HEK293T (cell line): ENCODE data around the gene SOX6.

Experiments used
- ARNT ChIP-seq: fragments of 450-650 bp; IDR thresholded peaks from 2 replicates; pipeline ENCODE4 v1.6.1; 2017; ENCODE audit warnings: mild to moderate bottlenecking
- BHLHE40 ChIP-seq: fragments of 450-650 bp; IDR thresholded peaks from 2 replicates; pipeline ENCODE4 v1.6.1; 2016; ENCODE audit warnings: mild to moderate bottlenecking, moderate library complexity, borderline replicate concordance

DNA sequence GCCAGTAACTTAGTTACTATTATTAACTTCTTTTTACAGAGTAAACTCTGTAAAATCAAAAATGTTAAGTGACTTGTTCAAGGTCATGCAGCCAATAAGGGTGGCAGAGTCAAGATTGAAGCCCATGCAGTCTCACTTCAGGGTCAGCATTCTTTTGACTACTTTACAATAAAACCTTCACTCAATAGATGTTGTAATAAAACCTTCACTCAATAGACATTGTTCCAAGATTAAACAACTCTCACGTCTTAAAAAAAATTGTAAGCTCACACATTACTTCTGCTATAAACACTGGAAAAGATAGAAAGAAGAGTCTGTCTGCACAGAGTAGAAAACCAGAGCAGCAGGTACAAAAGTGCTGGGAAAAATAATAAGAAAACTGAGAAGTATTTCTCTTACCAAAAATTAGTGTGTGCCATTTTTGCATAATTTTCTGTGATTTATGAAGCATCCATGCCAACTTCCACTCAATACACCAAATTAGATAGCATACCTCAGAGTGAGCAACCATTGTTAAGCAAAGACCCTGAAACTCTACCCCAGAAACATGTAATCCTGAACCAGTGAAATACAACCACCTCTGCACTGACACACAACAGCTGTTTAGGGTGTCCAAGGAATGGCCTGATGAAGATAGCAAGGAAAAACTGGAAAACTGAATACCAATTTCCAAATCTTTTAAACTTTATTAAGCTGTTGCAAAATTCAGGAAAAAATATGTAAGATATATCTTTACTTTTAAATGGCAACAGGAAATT lies 4.9 kb upstream of the SOX6 start:
- TF ChIP-seq BHLHE40 (no peak), ARNT (no peak)
